ENCODE data around the gene C1RL.

GRCh38 chr12:7146228-7146627 lies 37.2 kb upstream of the C1RL start:
- no peak for TF ChIP-seq CTCF (IDR thresholded peaks at IDR 0.05; ENCODE audit: low read length)
- TF ChIP-seq EZH2phosphoT487 (IDR thresholded peaks at IDR 0.05; ENCODE audit: low read length) = no peak
- no peak for TF ChIP-seq EZH2 (optimal IDR thresholded peaks at IDR 0.05; ENCODE audit: low read depth, low read length)

Measured in MM.1S (cell line).